Activated effector memory CD4-positive, alpha-beta T cell treated with anti-CD3 and anti-CD28 coated beads, Interleukin-2, amount 50 U/mL, for 16 hours (primary cell): ENCODE results near the gene APOO.

Experiments
- DNase-seq: peaks from one replicate; pipeline ENCODE4 v3.0.0-alpha.2; 2020

APOO gene

DNA sequence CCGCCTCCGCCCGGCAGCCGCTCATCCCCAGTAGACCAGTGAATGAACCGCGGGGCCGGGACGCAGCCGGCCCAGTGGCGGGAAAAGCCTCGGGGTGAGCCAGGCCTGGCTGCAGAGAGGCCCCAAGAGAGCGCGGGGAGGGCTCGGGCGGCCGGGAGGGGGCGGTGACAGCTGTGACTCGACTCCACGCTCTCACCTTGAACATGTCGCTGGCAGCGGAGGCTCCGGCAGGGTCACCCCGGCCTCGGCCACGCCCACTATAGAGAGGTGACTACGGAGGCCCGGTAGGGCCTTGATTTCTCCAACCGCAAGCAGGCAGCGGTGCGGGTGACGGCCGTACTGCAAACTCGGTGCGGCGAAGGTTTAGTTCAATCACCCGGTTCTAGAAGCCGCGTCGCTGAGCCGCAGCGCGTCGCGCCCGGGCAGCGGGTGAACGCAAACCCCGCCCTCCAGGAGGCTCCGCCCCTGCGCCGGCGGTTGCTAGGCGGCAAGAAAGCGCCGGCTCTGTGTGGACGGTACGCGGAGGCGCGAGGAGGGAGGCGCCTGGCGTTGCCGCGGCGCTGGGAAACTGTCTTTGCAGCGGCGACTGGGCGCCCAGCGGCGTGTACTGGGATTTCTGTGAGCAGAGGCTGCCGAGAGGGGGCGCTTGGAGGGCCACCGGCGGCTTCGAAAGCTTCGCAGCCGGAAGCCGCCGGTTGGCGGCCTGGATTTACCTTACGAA is at the start of gene APOO, which contains the start of gene CXorf58:
Gene APOO (minus strand): TSS at position 441 of the 721 bp plus-strand sequence. CDS start 236 bp downstream, at position 205.
Gene CXorf58 (plus strand): TSS at position 509 of the 721 bp plus-strand sequence. CDS start 2,297 bp downstream, outside the sequence.
- peak; percentile 96 for DNase-seq

DNA sequence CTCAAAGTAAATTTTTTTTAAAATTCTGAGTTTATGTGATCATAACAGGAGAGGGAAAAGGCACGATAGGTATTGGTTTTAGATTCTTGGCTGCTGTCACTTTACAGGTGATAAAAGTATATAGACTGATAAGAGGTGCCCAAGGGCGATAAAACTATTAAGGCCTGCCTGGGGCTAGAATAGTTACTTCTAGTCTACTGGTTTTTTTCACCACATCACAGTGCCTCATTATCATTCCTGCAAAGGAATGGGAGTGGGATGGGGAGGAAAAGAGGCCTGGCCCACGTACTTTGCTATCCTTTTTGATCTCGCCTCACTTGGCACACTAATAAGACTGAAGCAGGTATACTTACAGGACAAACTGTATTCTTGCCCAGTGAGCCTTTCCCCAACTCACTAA is 46.7 kb upstream of the APOO start:
- no peak for DNase-seq

DNA sequence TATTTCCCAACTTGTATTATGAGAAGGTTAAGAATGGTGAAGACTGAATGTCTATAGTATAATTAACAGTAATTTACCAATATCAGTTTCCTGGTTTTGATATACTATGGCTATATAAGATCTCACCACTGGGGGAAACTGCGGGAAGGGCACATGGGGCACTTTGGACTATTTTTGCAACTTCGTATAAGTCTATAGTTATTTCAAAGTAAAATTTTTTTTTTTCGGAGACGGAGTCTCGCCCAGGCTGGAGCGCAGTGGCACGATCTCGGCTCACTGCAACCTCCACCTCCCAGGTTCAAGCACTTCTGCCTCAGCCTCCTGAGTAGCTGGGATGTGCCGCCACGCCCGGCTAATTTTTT is 46.2 kb upstream of the APOO start:
- no peak for DNase-seq

GRCh38 chrX:23952984-23953907 is 45.5 kb upstream of the APOO start:
- DNase-seq, result peak; percentile 67

DNA sequence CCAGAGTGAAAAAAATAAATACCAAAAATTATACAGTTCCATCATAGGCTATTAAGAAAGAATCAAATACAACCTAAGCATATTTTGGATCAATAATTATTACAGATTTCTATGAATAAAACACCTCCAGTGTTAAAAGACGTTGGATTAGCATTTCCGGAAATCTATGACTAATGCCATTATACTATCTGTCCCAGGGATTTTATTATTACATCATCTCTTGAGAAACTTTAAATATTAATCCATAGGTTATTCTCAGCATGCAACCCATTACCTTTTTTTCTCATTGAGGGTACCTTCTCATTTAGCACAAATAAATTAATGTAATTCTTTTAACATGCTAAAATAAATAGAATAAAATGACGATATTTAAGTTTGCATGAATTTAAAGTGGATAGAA is 44.7 kb upstream of the APOO start:
- no peak for DNase-seq

- DNase-seq, result no peak
Observed at GRCh38 chrX:23945206-23945605, 37.5 kb upstream of the APOO start.

DNA sequence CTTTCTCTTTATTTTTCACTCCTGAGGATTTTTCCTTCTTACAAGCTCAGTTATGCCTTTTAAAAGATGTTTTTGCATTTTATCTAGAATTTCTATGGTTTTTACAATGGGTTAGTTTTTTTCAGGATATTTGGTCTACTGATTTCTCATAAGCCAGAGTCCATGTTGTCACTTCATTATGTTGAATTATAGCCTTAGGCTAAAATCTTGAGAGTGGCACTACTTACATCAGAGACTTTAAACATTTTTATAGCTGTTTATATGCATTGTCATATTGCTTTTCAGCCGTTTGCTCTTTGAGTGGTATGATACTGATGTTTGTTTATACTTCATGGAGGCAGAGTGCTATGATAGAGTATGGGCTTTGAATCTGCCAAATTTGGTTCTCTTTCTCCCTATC is 36.5 kb upstream of the APOO start:
- no peak for DNase-seq

DNA sequence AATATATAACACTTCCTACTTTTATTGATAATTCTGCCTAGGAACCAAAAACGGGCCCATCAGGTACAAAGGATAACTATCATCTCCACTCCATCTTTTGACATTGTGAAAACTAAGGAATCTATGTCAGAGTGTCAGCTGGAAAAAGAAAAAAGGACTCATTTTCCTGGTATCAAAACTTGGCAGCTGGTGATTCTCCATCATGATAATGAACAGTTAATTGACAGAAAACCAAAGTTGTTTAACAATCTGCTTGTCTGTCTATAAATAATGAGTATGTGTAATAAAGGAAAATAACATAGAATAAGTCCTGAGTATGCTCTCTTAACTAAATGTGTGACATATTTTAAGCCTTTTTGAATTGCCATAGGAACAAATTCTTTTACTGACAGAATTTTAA is 31.5 kb upstream of the APOO start:
- no peak for DNase-seq

- DNase-seq, result no peak
Observed at GRCh38 chrX:23938690-23939089, 31.0 kb upstream of the APOO start.

- no peak for DNase-seq
Observed at GRCh38 chrX:23937100-23937499, 29.4 kb upstream of the APOO start.

GRCh38 chrX:23936180-23936579 is 28.4 kb upstream of the APOO start:
- no peak for DNase-seq

GRCh38 chrX:23935106-23935505 is 27.4 kb upstream of the APOO start:
- no peak for DNase-seq

DNA sequence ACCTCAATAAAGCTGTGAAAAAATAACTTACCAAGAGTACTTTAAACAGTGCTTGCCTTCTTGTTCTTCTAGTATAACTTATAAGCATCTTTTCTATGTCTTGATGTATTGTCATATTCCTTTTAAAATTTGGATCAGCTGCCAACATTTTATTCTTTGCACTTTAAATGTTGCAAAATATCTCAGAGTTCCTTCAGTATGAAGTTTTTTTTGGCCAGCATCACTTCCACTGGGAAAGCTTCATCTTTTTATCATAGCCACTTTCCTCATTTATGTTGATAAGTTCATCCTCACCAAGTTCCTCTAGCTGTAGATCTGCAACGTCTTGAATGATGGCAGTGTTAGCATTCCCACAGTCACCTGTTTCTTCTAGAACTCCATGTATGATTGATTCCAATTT is 24.3 kb upstream of the APOO start:
- DNase-seq, result no peak

GRCh38 chrX:23930894-23931604 is 23.3 kb upstream of the APOO start:
- no peak for DNase-seq

GRCh38 chrX:23926015-23926414 is 18.3 kb upstream of the APOO start:
- no peak for DNase-seq

DNA sequence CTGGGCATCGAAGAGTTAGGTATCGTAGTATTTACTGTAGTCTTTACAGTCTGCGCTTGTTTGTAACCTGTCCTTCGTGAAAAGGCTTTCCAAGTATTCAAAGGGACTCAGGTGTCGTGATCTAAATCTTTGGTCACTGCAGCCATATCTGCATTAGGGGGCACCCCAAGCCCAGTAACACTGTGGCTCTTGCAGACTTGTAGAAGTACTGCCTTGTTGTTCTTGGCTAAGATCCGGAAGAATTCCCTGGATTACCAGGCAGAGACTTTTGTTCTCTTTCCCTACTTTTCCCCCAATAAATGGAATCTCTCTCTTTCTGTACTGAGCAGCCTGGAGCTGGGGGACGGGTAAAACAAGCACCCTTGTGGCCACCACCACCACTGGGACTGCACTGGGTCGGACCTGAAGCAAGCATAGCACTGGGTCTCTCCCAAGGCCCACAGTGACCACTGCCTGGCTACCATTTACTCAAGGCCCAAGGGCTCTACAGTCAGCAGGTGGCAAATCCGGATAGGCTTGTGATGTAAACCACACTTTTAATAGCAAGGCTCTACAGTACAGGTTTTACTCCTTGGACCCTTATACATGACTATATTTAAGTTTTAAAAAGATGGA is 12.1 kb upstream of the APOO start:
- no peak for DNase-seq

- no peak for DNase-seq
Observed at GRCh38 chrX:23919148-23919547, 11.4 kb upstream of the APOO start.

DNA sequence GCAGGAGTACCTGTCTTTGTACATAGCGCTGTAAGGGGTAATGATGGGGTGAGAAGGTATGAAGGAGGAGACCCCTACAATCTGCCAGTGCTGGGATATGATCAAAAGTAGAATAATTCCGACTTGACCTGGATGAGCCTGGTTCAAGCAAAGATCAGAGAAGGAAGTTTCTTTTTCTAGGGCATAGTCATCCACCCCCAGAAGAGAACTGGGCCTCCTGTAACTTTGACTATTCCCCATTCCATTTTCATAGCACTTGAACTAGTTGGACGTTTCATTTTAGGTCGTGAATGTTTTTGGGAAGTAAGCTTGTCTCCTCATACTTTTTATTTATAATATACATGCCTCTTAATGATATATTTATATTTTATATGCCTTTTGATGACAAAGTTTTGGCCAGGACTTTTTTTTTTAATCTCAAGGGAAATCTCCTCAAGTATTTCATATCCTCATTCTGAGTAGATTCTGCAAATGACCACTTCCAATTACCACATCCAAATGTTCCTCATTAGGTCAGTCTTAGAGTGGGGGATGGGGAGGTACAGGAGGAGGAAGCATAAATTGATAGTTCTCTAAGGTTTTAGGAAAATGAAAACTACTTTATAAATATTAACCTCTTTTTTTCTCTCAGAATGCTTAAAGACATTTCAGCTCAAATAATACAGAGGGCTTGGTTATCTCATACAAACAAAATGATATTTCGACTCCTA is 3.5 kb upstream of the APOO start:
- DNase-seq, result no peak

DNA sequence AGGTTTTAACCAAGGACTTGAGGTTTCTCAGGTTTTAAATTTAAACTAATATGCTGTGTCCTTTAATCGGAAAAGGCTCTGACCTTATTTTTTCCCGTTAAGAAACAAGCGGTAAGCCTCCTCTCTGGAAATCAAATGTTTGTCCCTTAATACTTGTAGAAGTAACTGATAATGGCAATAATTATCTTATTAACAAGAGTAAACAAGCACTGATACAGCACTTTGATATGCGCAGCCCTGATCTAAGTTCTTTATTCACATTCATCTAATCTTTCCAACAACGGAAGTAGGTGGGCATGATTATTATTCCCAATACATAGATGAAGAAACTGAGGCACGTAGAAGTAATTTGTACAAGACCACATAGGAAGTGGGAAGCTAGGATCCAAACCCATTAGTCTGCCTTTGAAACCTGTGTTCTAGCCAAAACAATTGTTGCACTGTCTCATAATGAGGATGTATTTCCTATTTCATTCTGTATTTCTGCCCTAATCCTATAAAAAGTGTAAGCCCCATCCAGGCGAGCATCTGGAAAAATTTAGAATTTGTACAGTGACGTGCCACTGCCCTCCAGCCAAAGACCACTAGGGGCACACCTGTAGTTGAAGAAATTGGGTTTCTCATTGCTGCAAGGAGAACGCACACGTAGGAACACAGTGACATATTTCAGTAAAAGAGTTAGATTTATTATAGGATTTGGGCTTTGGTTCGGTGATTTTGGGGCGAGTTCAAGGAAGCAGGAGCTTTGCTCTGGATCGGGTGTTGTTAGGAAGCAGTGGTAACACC is 674 bp upstream of the APOO start:
- DNase-seq, result no peak

GRCh38 chrX:23907111-23907497 is 634 bp downstream of the APOO start:
- no peak for DNase-seq

- no peak for DNase-seq
Observed at GRCh38 chrX:23904096-23904495, 3.6 kb downstream of the APOO start.

GRCh38 chrX:23902419-23902818 is 5.3 kb downstream of the APOO start:
- DNase-seq, result no peak
